Psoas muscle (tissue), 8 donors: ENCODE measurements around the gene PHAX. TPM values are rescaled to one million over a fixed set of nuclear protein-coding genes. Genes with fewer than 3 reads are reported as not detected.

Source experiments
- ATAC-seq, 4 donors: fragments of 200-7000 bp; cut with Tn5 transposase; one replicate each; pipeline ENCODE4 v1.9.1; 2020; ENCODE audit warnings: moderate library complexity in 3 of 4, mild to moderate bottlenecking in 2 of 4
- DNase-seq, 2 donors: peaks; one replicate each; pipeline ENCODE4 v3.0.0-alpha.2; 2020
- H3K27ac ChIP-seq: fragments of 200-600 bp; one replicate; pipeline ENCODE4 v1.8.0; 2022
- H3K27me3 ChIP-seq, 3 donors: fragments of 200-600 bp in 1 of 3; one replicate each; pipeline versions ENCODE4 v1.6.1 to v1.8.0; 2013 to 2022; ENCODE audit warnings: low read length in 2 of 3, mild to moderate bottlenecking in 2 of 3, moderate library complexity in 1 of 3; ENCODE audit not compliant: insufficient read depth in 3 of 3
- H3K36me3 ChIP-seq, 2 donors: fragments of 200-600 bp in 1 of 2; one replicate each; pipeline versions ENCODE4 v1.6.1 to v1.8.0; 2013 to 2022; ENCODE audit warnings: low read depth in 1 of 2, mild to moderate bottlenecking in 1 of 2, moderate library complexity in 1 of 2; ENCODE audit not compliant: insufficient read depth in 1 of 2
- H3K4me1 ChIP-seq: fragments of 200-600 bp; one replicate; pipeline ENCODE4 v1.8.0; 2022
- H3K4me3 ChIP-seq: fragments of 200-600 bp; one replicate; pipeline ENCODE4 v1.8.0; 2022; ENCODE audit warnings: mild to moderate bottlenecking
- H3K9me3 ChIP-seq: fragments of 200-600 bp; one replicate; pipeline ENCODE4 v1.8.0; 2022
- WGBS, 3 donors: extraction: QIAGEN DNeasy Blood & Tissue Kit; methylation state at CpG; one replicate each; pipeline versions ENCODE4 v1.1.6 to v1.1.7; 2013; 5-methylcytosine and 5-hydroxymethylcytosine counted together
- intact Hi-C, 2 donors: fragments of 100-400 bp; cut with DNase I; formaldehyde crosslinking; loops; one replicate each; pipeline versions ENCODE4 v1.11.0 to v1.14.2; 2022
- polyA plus RNA-seq, 3 donors: library from polyadenylated mRNA; stranded (reverse); fragments of 200-250 nt; gene quantifications; one replicate each; pipeline ENCODE4 v1.2.3, GENCODE V29; 2013
- total RNA-seq, 4 donors: library from RNA; stranded (reverse); fragmentation: NEBNext Ultra II Directional in 2 of 4; extraction: Animal tissue kit (Norgen Biotek cat#: 25700) in 2 of 4; gene quantifications; one replicate each; pipeline versions ENCODE4 v1.2.1 to v1.2.4, GENCODE V29; 2021 to 2023
- TF ChIP-seq, protein P1 (sequence below): fragments of 200-600 bp; IDR thresholded peaks from one replicate; pipeline ENCODE4 v1.8.0; 2022; ENCODE audit warnings: antibody characterized with exemption
- donor health status: healthy with polysubstance abuse.
- donor health status: DM: no; HTN: no; CAD: no; lungs with moderate emphysema.
- donor health status: Bipolar disorder and iron deficiency.
- donor health status: healthy.
- donor health status: DM: yes; HTN: yes; CAD: no.
- donor health status: DM: no; HTN: no; CAD: no.
- donor health status: DM: no; HTN: no; CAD: no.
- donor health status: DM: yes; HTN: yes; CAD: no.

The PHAX gene
- total and polyA plus RNA-seq, 7 donors: 25.6 to 53.0 (median 32.2) TPM

DNA sequence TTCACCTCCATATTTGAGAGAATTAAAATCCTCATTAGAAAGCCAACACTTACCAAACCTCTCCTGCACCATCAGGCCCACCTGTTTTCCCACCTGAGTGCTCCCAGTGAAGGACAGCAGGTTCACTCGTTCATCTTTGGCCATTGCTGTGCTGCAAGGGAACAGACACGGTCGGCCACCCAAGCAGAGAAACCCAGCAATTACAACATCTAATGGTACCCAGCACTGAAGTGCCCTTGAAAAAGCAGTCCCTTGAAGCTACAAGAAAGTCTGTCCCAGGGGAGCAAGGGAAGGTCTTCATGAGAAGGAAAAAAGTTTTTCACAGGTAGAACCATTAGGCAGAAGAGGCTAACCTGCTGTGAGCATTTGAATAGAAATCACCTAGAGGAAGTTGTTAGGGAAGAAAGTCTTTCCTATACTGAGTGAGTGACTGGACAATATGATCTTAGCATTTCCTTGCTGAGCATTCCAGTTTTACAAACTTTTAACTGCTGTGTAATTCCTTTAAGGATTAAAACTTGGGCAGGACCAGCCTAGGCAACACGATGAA lies 32.5 kb upstream of the PHAX start:
- 96 to 99% (median 97%) methylated on average over 4 of the region's 4 CpGs for WGBS, 3 donors
- intact Hi-C loops: no loop called here
- H3K4me1 ChIP-seq: no peaks in the 10 kb centered on the region
- DNase-seq (no peak), ATAC-seq (no peak)
- no peak overlapping the region for H3K27ac ChIP-seq
- peaks cover 0 to 54% of the 10 kb centered on the region in 2 donors for H3K36me3 ChIP-seq
- H3K27me3 ChIP-seq: no peaks in the 10 kb centered on the region
- H3K4me3 ChIP-seq: no peak overlapping the region
- no peaks in the 10 kb centered on the region for H3K9me3 ChIP-seq
- TF ChIP-seq, protein P1, sequence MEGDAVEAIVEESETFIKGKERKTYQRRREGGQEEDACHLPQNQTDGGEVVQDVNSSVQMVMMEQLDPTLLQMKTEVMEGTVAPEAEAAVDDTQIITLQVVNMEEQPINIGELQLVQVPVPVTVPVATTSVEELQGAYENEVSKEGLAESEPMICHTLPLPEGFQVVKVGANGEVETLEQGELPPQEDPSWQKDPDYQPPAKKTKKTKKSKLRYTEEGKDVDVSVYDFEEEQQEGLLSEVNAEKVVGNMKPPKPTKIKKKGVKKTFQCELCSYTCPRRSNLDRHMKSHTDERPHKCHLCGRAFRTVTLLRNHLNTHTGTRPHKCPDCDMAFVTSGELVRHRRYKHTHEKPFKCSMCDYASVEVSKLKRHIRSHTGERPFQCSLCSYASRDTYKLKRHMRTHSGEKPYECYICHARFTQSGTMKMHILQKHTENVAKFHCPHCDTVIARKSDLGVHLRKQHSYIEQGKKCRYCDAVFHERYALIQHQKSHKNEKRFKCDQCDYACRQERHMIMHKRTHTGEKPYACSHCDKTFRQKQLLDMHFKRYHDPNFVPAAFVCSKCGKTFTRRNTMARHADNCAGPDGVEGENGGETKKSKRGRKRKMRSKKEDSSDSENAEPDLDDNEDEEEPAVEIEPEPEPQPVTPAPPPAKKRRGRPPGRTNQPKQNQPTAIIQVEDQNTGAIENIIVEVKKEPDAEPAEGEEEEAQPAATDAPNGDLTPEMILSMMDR: no peak

DNA sequence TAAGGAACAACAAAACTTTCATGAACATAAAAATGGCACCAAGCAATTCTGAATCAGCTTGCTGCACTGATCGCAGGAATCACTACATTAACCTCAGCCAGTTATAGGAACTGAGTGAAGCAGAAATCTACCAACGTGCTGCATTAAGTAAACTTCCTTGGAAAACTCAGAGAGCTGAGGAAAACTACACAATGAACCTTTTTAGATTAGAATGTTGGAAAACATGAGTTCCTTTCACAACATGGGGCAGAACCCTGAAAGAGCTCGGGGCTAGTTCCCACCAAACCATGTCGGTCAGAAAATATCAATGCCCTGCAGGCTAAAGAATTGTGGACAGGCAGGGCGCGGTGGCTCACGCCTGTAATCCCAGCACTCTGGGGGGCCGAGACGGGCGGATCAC lies 25.1 kb upstream of the PHAX start:
- Histone ChIP-seq H3K36me3 (peaks cover 0 to 59% of the 10 kb centered on the region in 2 donors), H3K27ac (no peak overlapping the region), H3K9me3 (no peaks in the 10 kb centered on the region), H3K4me3 (no peak overlapping the region), H3K4me1 (no peaks in the 10 kb centered on the region), H3K27me3 (no peaks in the 10 kb centered on the region)
- DNase-seq (no peak), ATAC-seq (no peak)
- 93 to 96% (median 95%) methylated on average over 10 of the region's 10 CpGs for WGBS, 3 donors
- intact Hi-C loops: no loop called here
- TF ChIP-seq, protein P1: no peak

DNA sequence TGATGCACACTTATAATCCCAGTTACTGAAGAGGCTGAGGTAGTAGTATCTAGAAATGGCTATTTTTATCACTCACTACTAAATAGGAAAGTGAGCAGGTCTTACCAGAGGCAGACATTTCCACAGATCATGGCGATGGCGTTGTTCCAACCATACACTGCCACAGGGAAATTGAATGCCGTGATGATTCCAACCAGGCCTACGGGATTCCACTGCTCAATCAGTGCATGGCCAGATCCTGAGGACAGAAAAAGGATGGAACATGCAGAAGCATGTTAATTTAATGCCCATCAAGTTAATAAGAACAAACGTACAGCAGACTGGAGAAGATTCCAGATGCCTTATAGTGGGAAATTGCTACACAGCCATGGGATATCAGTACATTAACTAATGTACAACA lies 23.8 kb upstream of the PHAX start:
- no peak overlapping the region for H3K4me3 ChIP-seq
- WGBS, 3 donors: 88 to 93% (median 92%) methylated on average over 5 of the region's 5 CpGs
- H3K36me3 ChIP-seq: peaks cover 0 to 65% of the 10 kb centered on the region in 2 donors

DNA sequence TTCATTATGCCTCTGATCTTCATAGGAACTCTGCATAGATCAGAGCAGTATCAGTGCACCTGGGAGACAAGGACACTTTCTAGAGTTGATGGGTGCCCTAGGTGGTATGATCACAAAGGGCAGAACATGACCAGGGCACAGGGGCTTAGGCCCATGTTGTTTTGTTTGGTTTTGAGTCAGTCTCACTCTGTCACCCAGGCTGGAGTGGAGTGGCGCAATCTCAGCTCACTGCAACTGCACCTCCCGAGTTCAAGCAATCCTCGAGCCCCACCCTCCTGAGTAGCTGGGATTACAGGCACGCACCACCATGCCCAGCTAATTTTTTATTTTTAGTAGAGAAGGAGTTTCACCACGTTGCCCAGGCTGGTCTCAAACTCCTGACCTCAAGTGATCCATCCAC lies 23.3 kb upstream of the PHAX start:
- TF ChIP-seq, protein P1: no peak
- H3K27ac ChIP-seq: no peak overlapping the region
- intact Hi-C loops: no loop called here
- peaks cover 0 to 69% of the 10 kb centered on the region in 2 donors for H3K36me3 ChIP-seq
- no peak overlapping the region for H3K4me3 ChIP-seq
- no peaks in the 10 kb centered on the region for H3K4me1 ChIP-seq
- no peaks in the 10 kb centered on the region for H3K9me3 ChIP-seq
- DNase-seq (no peak), ATAC-seq (no peak)
- WGBS, 3 donors: 85 to 91% (median 91%) methylated on average over 5 of the region's 5 CpGs
- no peaks in the 10 kb centered on the region for H3K27me3 ChIP-seq

More for the DNA sequence above, 23.8 kb upstream of the PHAX start:
- intact Hi-C loops: no loop called here
- Histone ChIP-seq H3K27me3 (no peaks in the 10 kb centered on the region), H3K9me3 (no peaks in the 10 kb centered on the region), H3K4me1 (no peaks in the 10 kb centered on the region), H3K27ac (no peak overlapping the region)
- TF ChIP-seq, protein P1: no peak
- no peak for ATAC-seq
- no peak for DNase-seq

DNA sequence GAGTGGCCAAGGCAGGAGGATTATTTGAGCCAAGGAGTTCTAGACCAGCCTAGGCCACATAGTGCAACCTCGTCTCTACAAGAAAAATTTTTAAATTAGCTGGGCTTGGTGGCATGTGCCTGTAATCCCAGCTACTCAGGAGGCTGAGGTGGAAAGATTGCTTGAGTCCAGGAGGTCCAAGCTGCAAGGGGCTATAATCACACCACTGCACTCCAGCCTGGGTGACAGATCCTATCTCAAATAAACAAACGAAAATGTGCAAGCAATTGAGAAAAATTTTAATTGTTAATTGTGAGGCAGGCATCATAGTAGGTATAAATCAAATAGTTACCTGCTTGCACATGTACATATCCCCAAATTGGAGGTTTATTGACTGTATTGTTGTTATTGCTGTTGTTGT lies 21.0 kb upstream of the PHAX start:
- intact Hi-C loops: no loop called here
- H3K4me1 ChIP-seq: no peaks in the 10 kb centered on the region
- DNase-seq (no peak), ATAC-seq (no peak)
- whole genome bisulfite sequencing, 3 donors: 91 to 100% (median 92%) methylated on average over 2 of the region's 2 CpGs
- H3K27ac ChIP-seq: no peak overlapping the region
- H3K9me3 ChIP-seq: no peaks in the 10 kb centered on the region
- H3K36me3 ChIP-seq: peaks cover 0 to 88% of the 10 kb centered on the region in 2 donors
- TF ChIP-seq, protein P1: no peak
- H3K27me3 ChIP-seq: no peaks in the 10 kb centered on the region
- H3K4me3 ChIP-seq: no peak overlapping the region
